Ascending aorta (tissue), 2 donors: ENCODE data around the gene CENPI. TPM values are rescaled to one million over a fixed set of nuclear protein-coding genes. Genes with fewer than 3 reads are reported as not detected.

Experiments used
- DNase-seq, 2 donors: peaks; one replicate each; pipeline ENCODE4 v3.0.0-alpha.2; 2019; ENCODE audit warnings: low spot score in 2 of 2
- H3K27ac ChIP-seq, 2 donors: fragments of 200-600 bp; sonication (generic); one replicate each; pipeline ENCODE4 v1.5.1; 2016 to 2017; ENCODE audit warnings: mild to moderate bottlenecking in 1 of 2
- H3K27me3 ChIP-seq: fragments of 200-600 bp; sonication (generic); one replicate; pipeline ENCODE4 v1.5.1; 2017
- H3K36me3 ChIP-seq, 2 donors: fragments of 200-600 bp; sonication (generic); one replicate each; pipeline ENCODE4 v1.5.1; 2016
- H3K4me1 ChIP-seq, 2 donors: fragments of 200-600 bp; sonication (generic); one replicate each; pipeline ENCODE4 v1.5.1; 2016 to 2017; ENCODE audit warnings: mild to moderate bottlenecking in 1 of 2
- H3K4me3 ChIP-seq, 2 donors: fragments of 200-600 bp; sonication (generic); one replicate each; pipeline ENCODE4 v1.5.1; 2016 to 2017; ENCODE audit warnings: mild to moderate bottlenecking in 1 of 2
- H3K9me3 ChIP-seq, 2 donors: fragments of 200-600 bp; sonication (generic); one replicate each; pipeline ENCODE4 v1.5.1; 2016
- CTCF ChIP-seq, 3 experiments: fragments of 200-600 bp in 2 of 3; fragments of 450-650 bp in 1 of 3; sonication (generic) in 2 of 3; IDR thresholded peaks; one replicate each; pipeline ENCODE4 v1.5.1; 2016 to 2019; ENCODE audit warnings: antibody characterized with exemption in 3 of 3, mild to moderate bottlenecking in 1 of 3, moderate library complexity in 1 of 3
- intact Hi-C: fragments of 100-400 bp; cut with DNase I; formaldehyde crosslinking; loops from one replicate; pipeline ENCODE4 v1.15.1; 2023
- total RNA-seq: library from RNA; depleted of rRNA; stranded (reverse); fragments of >200 nt; gene quantifications from one replicate; pipeline ENCODE4 v1.1.0, GENCODE V29; 2016

The CENPI gene
- total RNA-seq, 1 donor from 2014 or later, result not detected

GRCh38 chrX:101081231-101081630 lies 16.8 kb upstream of the CENPI start:
- no peaks in the 10 kb centered on the region for H3K36me3 ChIP-seq
- DNase-seq, result no peak
- no peak overlapping the region for H3K27ac ChIP-seq
- no peak for TF ChIP-seq CTCF (IDR thresholded peaks at IDR 0.05)
- no peaks in the 10 kb centered on the region for H3K27me3 ChIP-seq
- H3K9me3 ChIP-seq, result no peaks in the 10 kb centered on the region
- intact Hi-C loops, result no loop called here
- H3K4me1 ChIP-seq, result no peaks in the 10 kb centered on the region
- H3K4me3 ChIP-seq, result no peak overlapping the region

GRCh38 chrX:101091817-101092216 lies 6.2 kb upstream of the CENPI start:
- no peaks in the 10 kb centered on the region for H3K4me1 ChIP-seq
- no peaks in the 10 kb centered on the region for H3K27me3 ChIP-seq
- H3K27ac ChIP-seq, result no peak overlapping the region
- no peak for DNase-seq
- no peak for TF ChIP-seq CTCF (IDR thresholded peaks at IDR 0.05)
- H3K36me3 ChIP-seq, result no peaks in the 10 kb centered on the region
- no peaks in the 10 kb centered on the region for H3K9me3 ChIP-seq
- H3K4me3 ChIP-seq, result no peak overlapping the region
- intact Hi-C loops, result no loop called here

GRCh38 chrX:101108284-101108683 lies 10.3 kb downstream of the CENPI start:
- Histone ChIP-seq H3K36me3 (no peaks in the 10 kb centered on the region), H3K27me3 (no peaks in the 10 kb centered on the region), H3K4me3 (no peak overlapping the region), H3K27ac (no peak overlapping the region), H3K9me3 (no peaks in the 10 kb centered on the region), H3K4me1 (no peaks in the 10 kb centered on the region)
- no peak for DNase-seq
- intact Hi-C loops, result no loop called here
- TF ChIP-seq CTCF (IDR thresholded peaks at IDR 0.05), result no peak

- intact Hi-C loops, result no loop called here
- no peaks in the 10 kb centered on the region for H3K4me1 ChIP-seq
Measured at GRCh38 chrX:101117701-101118100, 19.7 kb downstream of the CENPI start.

GRCh38 chrX:101136235-101136634 lies 38.2 kb downstream of the CENPI start:
- intact Hi-C loops, result no loop called here
- H3K36me3 ChIP-seq, result no peaks in the 10 kb centered on the region
- no peak for DNase-seq
- no peaks in the 10 kb centered on the region for H3K9me3 ChIP-seq
- no peak overlapping the region for H3K4me3 ChIP-seq
- no peak overlapping the region for H3K27ac ChIP-seq
- TF ChIP-seq CTCF (IDR thresholded peaks at IDR 0.05), result no peak
- no peaks in the 10 kb centered on the region for H3K4me1 ChIP-seq
- H3K27me3 ChIP-seq, result no peaks in the 10 kb centered on the region

More at GRCh38 chrX:101117701-101118100, 19.7 kb downstream of the CENPI start:
- no peak for TF ChIP-seq CTCF (IDR thresholded peaks at IDR 0.05)
- DNase-seq, result no peak
- Histone ChIP-seq H3K4me3 (no peak overlapping the region), H3K27me3 (no peaks in the 10 kb centered on the region), H3K36me3 (no peaks in the 10 kb centered on the region), H3K27ac (no peak overlapping the region), H3K9me3 (no peaks in the 10 kb centered on the region)

Other genes starting within 250 kb of the CENPI start
- gene NOX1, start 223.8 kb upstream of the CENPI start, total RNA-seq, result not detected
- not detected for gene XKRX, start 169.3 kb upstream of the CENPI start, total RNA-seq
- gene ARL13A, start 128.5 kb upstream of the CENPI start, total RNA-seq, result not detected
- 4.5 TPM for gene TRMT2B, start 46.1 kb upstream of the CENPI start, total RNA-seq
- gene TMEM35A, start 19.3 kb upstream of the CENPI start, total RNA-seq, result not detected
- gene DRP2, start 121.6 kb downstream of the CENPI start, total RNA-seq, result 2.4 TPM
- gene TAF7L, start 193.1 kb downstream of the CENPI start, total RNA-seq, result not detected